GM06990 (cell line): Measurements from ENCODE around the gene CDK5RAP2.

ENCODE experiments used
- DNase-seq: peaks from one replicate; pipeline ENCODE4 v3.0.0-alpha.2; 2011; ENCODE audit not compliant: insufficient read length; ENCODE audit errors: extremely low read depth
- H3K27me3 ChIP-seq: replicated peaks from 2 replicates; pipeline ENCODE4 v1.6.0; 2011; ENCODE audit warnings: low read length; ENCODE audit not compliant: control insufficient read depth, insufficient read depth
- H3K36me3 ChIP-seq: 2 replicates; pipeline ENCODE4 v1.5.1; 2011; ENCODE audit warnings: low read length; ENCODE audit not compliant: control insufficient read depth, insufficient read depth
- H3K4me3 ChIP-seq: replicated peaks from 2 replicates; pipeline ENCODE4 v1.5.1; 2011; ENCODE audit warnings: low read depth, mild to moderate bottlenecking, control low read depth, low read length
- TF ChIP-seq, protein P1 (sequence below): IDR thresholded peaks from 2 replicates; pipeline ENCODE4 v1.5.1; 2011; ENCODE audit warnings: low read length, control low read depth, mild to moderate bottlenecking, inconsistent platforms; ENCODE audit not compliant: insufficient read depth, poor library complexity, severe bottlenecking

The CDK5RAP2 gene

DNA sequence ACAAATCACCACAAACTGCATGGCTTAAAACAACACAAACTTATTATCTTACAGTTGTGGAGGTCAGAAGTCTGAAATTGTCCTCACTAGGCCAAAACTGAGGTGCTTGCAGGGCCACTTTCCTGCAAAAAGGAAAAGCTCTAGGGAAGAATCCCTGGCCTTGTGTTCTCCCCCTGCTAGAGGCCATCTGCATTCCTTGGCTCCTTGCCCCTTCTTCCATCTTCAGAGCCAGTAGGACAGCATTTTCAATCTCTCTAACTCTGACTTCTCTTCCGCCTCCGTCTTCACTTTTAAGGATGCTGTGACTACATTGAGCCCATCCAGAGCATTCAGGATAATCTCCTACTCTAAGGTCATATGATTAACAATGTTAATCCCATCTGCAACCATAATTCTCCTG lies 236.6 kb downstream of the CDK5RAP2 start:
- no peak for DNase-seq
- no peaks in the 10 kb centered on the region for H3K36me3 ChIP-seq
- no peaks in the 10 kb centered on the region; the same call in 1 of the 2 replicates for H3K27me3 ChIP-seq
- no peak overlapping the region for H3K4me3 ChIP-seq
- TF ChIP-seq, protein P1, sequence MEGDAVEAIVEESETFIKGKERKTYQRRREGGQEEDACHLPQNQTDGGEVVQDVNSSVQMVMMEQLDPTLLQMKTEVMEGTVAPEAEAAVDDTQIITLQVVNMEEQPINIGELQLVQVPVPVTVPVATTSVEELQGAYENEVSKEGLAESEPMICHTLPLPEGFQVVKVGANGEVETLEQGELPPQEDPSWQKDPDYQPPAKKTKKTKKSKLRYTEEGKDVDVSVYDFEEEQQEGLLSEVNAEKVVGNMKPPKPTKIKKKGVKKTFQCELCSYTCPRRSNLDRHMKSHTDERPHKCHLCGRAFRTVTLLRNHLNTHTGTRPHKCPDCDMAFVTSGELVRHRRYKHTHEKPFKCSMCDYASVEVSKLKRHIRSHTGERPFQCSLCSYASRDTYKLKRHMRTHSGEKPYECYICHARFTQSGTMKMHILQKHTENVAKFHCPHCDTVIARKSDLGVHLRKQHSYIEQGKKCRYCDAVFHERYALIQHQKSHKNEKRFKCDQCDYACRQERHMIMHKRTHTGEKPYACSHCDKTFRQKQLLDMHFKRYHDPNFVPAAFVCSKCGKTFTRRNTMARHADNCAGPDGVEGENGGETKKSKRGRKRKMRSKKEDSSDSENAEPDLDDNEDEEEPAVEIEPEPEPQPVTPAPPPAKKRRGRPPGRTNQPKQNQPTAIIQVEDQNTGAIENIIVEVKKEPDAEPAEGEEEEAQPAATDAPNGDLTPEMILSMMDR, result no peak
